ENCODE results near the gene SIN3A. TPM values are rescaled to one million over a fixed set of nuclear protein-coding genes. Genes with fewer than 3 reads are reported as not detected.
A peak's percentile ranks its signal among the peaks of the same experiment; 100 is the strongest.
"Not testable (repeated sequence)": the region's sequence is repeated elsewhere in the genome, so short reads cannot be mapped to it uniquely, and the experiment has no call there.

SIN3A gene
- total and polyA plus RNA-seq, 4 donors, result 7.6 to 67.9 (median 40.6) TPM

GRCh38 chr15:75452865-75453702 lies 1.6 kb upstream of the SIN3A start:
- DNase-seq, result peak; percentile 68 to 80
- 0 to 1% methylated on average over 38 of the region's 38 CpGs for WGBS, 2 donors
- Histone ChIP-seq H3K27ac (ENCODE audit: low read depth in 1 of 2, low read length in 2 of 2) (peak overlapping the region; percentile 84 to 99), H3K27me3 (ENCODE audit: control insufficient read depth in 1 of 2, insufficient read depth in 2 of 2, low read length in 1 of 2) (no peaks in the 10 kb centered on the region), H3K36me3 (ENCODE audit: control insufficient read depth in 1 of 2, insufficient read depth in 2 of 2, low read length in 1 of 2) (no peaks in the 10 kb centered on the region), H3K4me1 (ENCODE audit: control insufficient read depth in 1 of 2, insufficient read depth in 2 of 2, low read length in 2 of 2) (no peaks in the 10 kb centered on the region), H3K9me3 (ENCODE audit: control insufficient read depth, low read length) (no peaks in the 10 kb centered on the region), H3K4me3 (ENCODE audit: low read length in 2 of 2) (peak overlapping the region; percentile 39 to 84)
- no peak for ATAC-seq (ENCODE audit: low FRiP score)
- intact Hi-C loops (cut with DNase I), result loop anchor here in 1 of 2 donors (5.0 kb wide), 3 partner anchors 86 to 174 kb away; partner anchors contain the start of genes MAN2C1, PTPN9 and SNUPN

DNA sequence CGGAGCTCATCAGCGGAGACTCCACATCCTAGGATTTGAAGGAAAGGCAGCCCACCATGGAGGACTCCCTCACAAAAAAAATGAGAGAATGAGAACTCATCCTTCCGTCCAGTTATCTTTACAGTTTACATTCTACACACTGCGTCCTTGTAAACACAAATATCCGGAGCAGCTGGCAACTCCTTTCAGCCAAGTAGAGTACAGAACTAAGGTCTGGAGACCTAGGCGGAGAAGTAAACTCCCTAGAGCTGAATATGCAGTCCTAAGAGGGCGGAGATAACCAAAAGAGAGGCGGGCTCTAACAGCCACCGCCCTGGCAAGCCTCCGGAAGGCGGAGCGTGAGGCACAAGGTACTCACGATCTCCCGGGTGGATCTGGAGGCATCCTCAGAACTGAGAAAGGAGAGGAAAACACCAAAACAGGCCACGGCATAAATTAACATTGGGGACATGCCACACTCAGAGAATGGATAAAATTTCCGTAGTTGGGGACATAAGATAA lies 924 bp upstream of the SIN3A start:
- intact Hi-C loops (cut with DNase I), result loop anchor here in 1 of 2 donors (5.0 kb wide), 3 partner anchors 85 to 175 kb away; partner anchors contain the start of genes MAN2C1, PTPN9 and SNUPN
- H3K27ac ChIP-seq (ENCODE audit: low read depth in 1 of 2, low read length in 2 of 2), result peak overlapping the region; percentile 84 to 99
- DNase-seq (peak; percentile 91 to 93), ATAC-seq (ENCODE audit: low FRiP score) (peak; percentile 46)
- no peaks in the 10 kb centered on the region for H3K36me3 ChIP-seq (ENCODE audit: control insufficient read depth in 1 of 2, insufficient read depth in 2 of 2, low read length in 1 of 2)
- 0 to 1% methylated on average over 16 of the region's 16 CpGs for WGBS, 2 donors
- no peaks in the 10 kb centered on the region for H3K9me3 ChIP-seq (ENCODE audit: control insufficient read depth, low read length)
- no peaks in the 10 kb centered on the region for H3K4me1 ChIP-seq (ENCODE audit: control insufficient read depth in 1 of 2, insufficient read depth in 2 of 2, low read length in 2 of 2)
- peak overlapping the region; percentile 42 to 84 for H3K4me3 ChIP-seq (ENCODE audit: low read length in 2 of 2)
- no peaks in the 10 kb centered on the region for H3K27me3 ChIP-seq (ENCODE audit: control insufficient read depth in 1 of 2, insufficient read depth in 2 of 2, low read length in 1 of 2)

DNA sequence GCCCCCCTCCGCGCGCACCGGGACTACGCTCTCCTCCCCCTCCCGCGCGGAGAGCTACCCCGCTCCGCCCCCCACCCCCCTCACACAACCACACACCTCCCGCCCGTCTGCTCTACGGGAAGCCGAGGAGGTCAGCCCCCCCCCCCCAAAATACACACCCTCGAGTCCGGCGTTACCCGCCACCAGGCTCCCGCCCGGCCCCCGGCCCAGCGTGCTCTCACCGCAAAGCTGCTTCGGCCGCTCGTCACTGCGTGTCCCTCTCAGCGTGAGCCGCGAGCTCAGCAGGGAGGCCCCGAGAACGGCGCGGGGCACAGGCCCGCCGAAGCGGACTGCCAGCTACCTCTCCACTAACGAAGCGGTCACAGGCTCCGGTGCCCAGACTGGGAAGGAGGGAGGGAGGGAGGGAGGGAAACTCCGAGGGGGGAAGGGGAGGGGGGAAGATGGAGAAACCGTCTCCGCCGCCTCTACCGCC lies 252 bp downstream of the SIN3A start:
- H3K27ac ChIP-seq (ENCODE audit: low read depth in 1 of 2, low read length in 2 of 2), result peak overlapping the region; percentile 68 to 92
- 0 to 1% methylated on average over 24 to 44 of the region's 45 CpGs for WGBS, 2 donors
- no peaks in the 10 kb centered on the region for H3K27me3 ChIP-seq (ENCODE audit: control insufficient read depth in 1 of 2, insufficient read depth in 2 of 2, low read length in 1 of 2)
- no peaks in the 10 kb centered on the region for H3K9me3 ChIP-seq (ENCODE audit: control insufficient read depth, low read length)
- DNase-seq, result no peak
- H3K4me1 ChIP-seq (ENCODE audit: control insufficient read depth in 1 of 2, insufficient read depth in 2 of 2, low read length in 2 of 2), result no peaks in the 10 kb centered on the region
- intact Hi-C loops (cut with DNase I), result loop anchor here in 1 of 2 donors (5.0 kb wide), 3 partner anchors 84 to 176 kb away; partner anchors contain the start of genes MAN2C1, PTPN9 and SNUPN
- no peak for ATAC-seq (ENCODE audit: low FRiP score)
- H3K36me3 ChIP-seq (ENCODE audit: control insufficient read depth in 1 of 2, insufficient read depth in 2 of 2, low read length in 1 of 2), result no peaks in the 10 kb centered on the region
- peak overlapping the region; percentile 69 to 80 for H3K4me3 ChIP-seq (ENCODE audit: low read length in 2 of 2)

- H3K27me3 ChIP-seq (ENCODE audit: control insufficient read depth in 1 of 2, insufficient read depth in 2 of 2, low read length in 1 of 2), result no peaks in the 10 kb centered on the region
- peak; percentile 74 for ATAC-seq (ENCODE audit: low FRiP score)
- H3K36me3 ChIP-seq (ENCODE audit: control insufficient read depth in 1 of 2, insufficient read depth in 2 of 2, low read length in 1 of 2), result no peaks in the 10 kb centered on the region
- no peaks in the 10 kb centered on the region for H3K4me1 ChIP-seq (ENCODE audit: control insufficient read depth in 1 of 2, insufficient read depth in 2 of 2, low read length in 2 of 2)
- peak overlapping the region in 1 of 2 donors; percentile 6 for H3K27ac ChIP-seq (ENCODE audit: low read depth in 1 of 2, low read length in 2 of 2)
- 0% methylated on average over 35 to 62 of the region's 62 CpGs for WGBS, 2 donors
- intact Hi-C loops (cut with DNase I), result loop anchor here in 1 of 2 donors (5.0 kb wide), 3 partner anchors 83 to 177 kb away; partner anchors contain the start of genes MAN2C1, PTPN9 and SNUPN
- no peaks in the 10 kb centered on the region for H3K9me3 ChIP-seq (ENCODE audit: control insufficient read depth, low read length)
- H3K4me3 ChIP-seq (ENCODE audit: low read length in 2 of 2), result peak overlapping the region; percentile 69 to 80
- DNase-seq, result peak; percentile 98 to 99
These were observed 936 bp downstream of the SIN3A start for GRCh38 chr15:75450307-75451201.

DNA sequence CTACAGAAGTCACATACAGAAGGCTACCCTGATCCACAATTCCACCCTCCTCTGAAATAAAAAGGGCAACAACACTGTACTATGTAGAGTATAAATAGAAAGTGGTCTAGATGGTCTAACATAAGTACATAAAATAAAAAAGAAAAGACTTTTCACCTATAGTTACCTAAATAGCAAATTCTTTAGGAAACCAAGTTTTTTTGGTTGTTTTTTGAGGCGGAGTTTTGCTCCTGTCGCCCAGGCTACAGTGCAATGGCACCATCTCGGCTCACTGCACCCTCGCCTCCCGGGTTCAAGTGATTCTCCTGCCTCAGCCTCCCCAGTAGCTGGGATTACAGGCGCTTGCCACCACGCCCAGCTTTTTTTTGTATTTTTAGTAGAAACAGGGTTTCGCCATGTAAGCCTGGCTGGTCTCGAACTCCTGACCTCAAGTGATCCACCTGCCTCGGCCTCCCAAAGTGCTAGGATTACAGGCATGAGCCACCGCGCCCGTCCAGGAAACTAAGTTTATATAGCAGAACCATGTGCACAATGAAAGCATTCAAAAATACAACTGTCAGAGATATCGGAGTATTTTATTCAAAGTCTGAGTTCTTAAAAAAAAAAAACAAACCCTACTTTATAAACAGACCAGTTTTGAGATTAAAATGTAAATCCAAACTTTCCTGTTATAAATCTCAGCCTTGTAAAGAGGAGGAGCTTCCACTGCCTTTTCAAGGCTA lies 1.7 kb downstream of the SIN3A start:
- no peaks in the 10 kb centered on the region for H3K36me3 ChIP-seq (ENCODE audit: control insufficient read depth in 1 of 2, insufficient read depth in 2 of 2, low read length in 1 of 2)
- no peaks in the 10 kb centered on the region for H3K9me3 ChIP-seq (ENCODE audit: control insufficient read depth, low read length)
- peak overlapping the region in 1 of 2 donors; percentile 4 for H3K4me3 ChIP-seq (ENCODE audit: low read length in 2 of 2)
- 31 to 33% methylated on average over 14 of the region's 14 CpGs for WGBS, 2 donors
- no peaks in the 10 kb centered on the region for H3K4me1 ChIP-seq (ENCODE audit: control insufficient read depth in 1 of 2, insufficient read depth in 2 of 2, low read length in 2 of 2)
- intact Hi-C loops (cut with DNase I), result loop anchor here in 1 of 2 donors (5.0 kb wide), 3 partner anchors 82 to 178 kb away; partner anchors contain the start of genes MAN2C1, PTPN9 and SNUPN
- ATAC-seq (ENCODE audit: low FRiP score) (no peak), DNase-seq (no peak)
- no peaks in the 10 kb centered on the region for H3K27me3 ChIP-seq (ENCODE audit: control insufficient read depth in 1 of 2, insufficient read depth in 2 of 2, low read length in 1 of 2)
- H3K27ac ChIP-seq (ENCODE audit: low read depth in 1 of 2, low read length in 2 of 2), result no peak overlapping the region

DNA sequence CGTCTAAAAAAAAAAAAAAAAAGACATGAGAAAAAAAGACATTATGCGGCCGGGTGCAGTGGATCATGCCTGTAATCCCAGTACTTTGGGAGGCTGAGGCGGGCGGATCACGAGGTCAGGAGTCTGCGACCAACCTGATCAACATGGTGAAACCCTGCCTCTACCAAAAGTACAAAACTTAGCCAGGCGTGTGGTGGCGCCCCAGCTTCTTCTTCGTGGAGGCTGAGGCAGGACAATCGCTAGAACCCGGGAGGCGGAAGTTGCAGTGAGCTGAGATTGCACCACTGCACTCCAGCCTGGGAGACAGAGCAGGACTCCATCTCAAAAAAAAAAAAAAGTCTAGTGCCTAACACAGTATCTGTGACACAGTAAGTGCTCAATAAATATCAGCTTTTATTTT lies 3.3 kb downstream of the SIN3A start:
- H3K36me3 ChIP-seq (ENCODE audit: control insufficient read depth in 1 of 2, insufficient read depth in 2 of 2, low read length in 1 of 2); H3K9me3 ChIP-seq (ENCODE audit: control insufficient read depth, low read length); H3K4me3 ChIP-seq (ENCODE audit: low read length in 2 of 2); H3K27ac ChIP-seq (ENCODE audit: low read depth in 1 of 2, low read length in 2 of 2); H3K27me3 ChIP-seq (ENCODE audit: control insufficient read depth in 1 of 2, insufficient read depth in 2 of 2, low read length in 1 of 2); H3K4me1 ChIP-seq (ENCODE audit: control insufficient read depth in 1 of 2, insufficient read depth in 2 of 2, low read length in 2 of 2); ATAC-seq (ENCODE audit: low FRiP score); intact Hi-C loops (cut with DNase I): not testable (repeated sequence)
- 85 to 88% methylated on average over 13 of the region's 13 CpGs for WGBS, 2 donors
- DNase-seq, result peak in 1 of 2 donors; percentile 59

DNA sequence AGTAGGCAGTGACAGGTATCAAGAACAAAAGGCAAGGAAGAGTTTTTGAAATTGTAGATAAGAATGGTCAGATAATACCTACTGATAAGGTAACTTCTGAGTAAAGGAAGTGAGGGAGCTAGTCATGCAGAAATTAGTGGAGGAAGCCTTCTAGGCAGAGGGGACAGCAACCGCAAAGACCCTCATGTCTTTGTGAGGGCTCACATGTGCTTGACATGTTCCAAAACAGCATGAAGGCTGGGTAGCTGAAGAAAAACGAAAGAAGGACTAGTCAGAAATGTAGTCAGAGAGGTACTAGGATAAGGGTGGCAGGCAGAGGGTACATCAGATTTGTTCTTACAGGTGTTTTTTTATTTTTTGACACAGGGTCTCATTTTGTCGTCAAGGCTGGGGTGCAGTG lies 5.3 kb downstream of the SIN3A start:
- H3K27me3 ChIP-seq (ENCODE audit: control insufficient read depth in 1 of 2, insufficient read depth in 2 of 2, low read length in 1 of 2), result no peaks in the 10 kb centered on the region
- H3K27ac ChIP-seq (ENCODE audit: low read depth in 1 of 2, low read length in 2 of 2), result no peak overlapping the region
- no peaks in the 10 kb centered on the region for H3K4me1 ChIP-seq (ENCODE audit: control insufficient read depth in 1 of 2, insufficient read depth in 2 of 2, low read length in 2 of 2)
- intact Hi-C loops (cut with DNase I), result no loop called here
- WGBS, 2 donors, result 76 to 82% methylated on average over 3 of the region's 3 CpGs
- DNase-seq, result no peak
- no peaks in the 10 kb centered on the region for H3K9me3 ChIP-seq (ENCODE audit: control insufficient read depth, low read length)
- ATAC-seq (ENCODE audit: low FRiP score), result no peak
- H3K4me3 ChIP-seq (ENCODE audit: low read length in 2 of 2), result no peak overlapping the region
- no peaks in the 10 kb centered on the region for H3K36me3 ChIP-seq (ENCODE audit: control insufficient read depth in 1 of 2, insufficient read depth in 2 of 2, low read length in 1 of 2)

GRCh38 chr15:75445324-75445723 lies 6.2 kb downstream of the SIN3A start:
- 89 to 94% methylated on average over 7 to 10 of the region's 10 CpGs for WGBS, 2 donors
- ATAC-seq (ENCODE audit: low FRiP score); H3K4me1 ChIP-seq (ENCODE audit: control insufficient read depth in 1 of 2, insufficient read depth in 2 of 2, low read length in 2 of 2); H3K4me3 ChIP-seq (ENCODE audit: low read length in 2 of 2); DNase-seq; H3K9me3 ChIP-seq (ENCODE audit: control insufficient read depth, low read length); H3K27ac ChIP-seq (ENCODE audit: low read depth in 1 of 2, low read length in 2 of 2); intact Hi-C loops (cut with DNase I); H3K36me3 ChIP-seq (ENCODE audit: control insufficient read depth in 1 of 2, insufficient read depth in 2 of 2, low read length in 1 of 2); H3K27me3 ChIP-seq (ENCODE audit: control insufficient read depth in 1 of 2, insufficient read depth in 2 of 2, low read length in 1 of 2): not testable (repeated sequence)

Data from aorta (tissue), 5 donors.